Neural cell (in vitro differentiated cells): Measurements from ENCODE around the gene RPS4Y1. TPM values are rescaled to one million over a fixed set of nuclear protein-coding genes. Genes with fewer than 3 reads are reported as not detected.

Experiments used
- H2AFZ ChIP-seq: fragments of 200-600, 300-800 bp; sonication (generic), shearing (Covaris generic); 2 replicates; pipeline ENCODE4 v1.6.0; 2014; ENCODE audit warnings: low read depth, mild to moderate bottlenecking, antibody characterized with exemption, low read length, moderate library complexity
- H3F3A ChIP-seq: fragments of 200-600 bp; shearing (Covaris generic); 2 replicates; pipeline ENCODE4 v1.6.1; 2016; ENCODE audit warnings: mild to moderate bottlenecking, moderate library complexity, mixed read lengths, antibody characterized with exemption, low read length; ENCODE audit not compliant: insufficient read depth, poor library complexity, severe bottlenecking
- H3K27ac ChIP-seq: fragments of 200-600, 300-800 bp; sonication (generic), shearing (Covaris generic); 2 replicates; pipeline ENCODE4 v1.5.1; 2014; ENCODE audit warnings: mild to moderate bottlenecking, low read length, moderate library complexity
- H3K27me3 ChIP-seq: fragments of 300-800, 200-600 bp; sonication (generic), shearing (Covaris generic); 2 replicates; pipeline ENCODE4 v1.6.0; 2014; ENCODE audit warnings: mild to moderate bottlenecking, low read depth, low read length, moderate library complexity; ENCODE audit not compliant: insufficient read depth
- H3K36me3 ChIP-seq: fragments of 300-800, 200-600 bp; sonication (generic), shearing (Covaris generic); 2 replicates; pipeline ENCODE4 v1.5.1; 2014; ENCODE audit warnings: mild to moderate bottlenecking, antibody characterized with exemption, low read length, moderate library complexity; ENCODE audit not compliant: insufficient read depth
- H3K4me2 ChIP-seq: fragments of 300-800, 200-600 bp; sonication (generic), shearing (Covaris generic); 2 replicates; pipeline ENCODE4 v1.6.0; 2014; ENCODE audit warnings: mild to moderate bottlenecking, low read length
- H3K4me3 ChIP-seq: fragments of 300-800, 200-600 bp; sonication (generic), shearing (Covaris generic); 2 replicates; pipeline ENCODE4 v1.5.1; 2014; ENCODE audit warnings: mild to moderate bottlenecking, low read length, moderate library complexity
- H3K79me2 ChIP-seq: fragments of 200-600 bp; shearing (Covaris generic); replicated peaks from 2 replicates; pipeline ENCODE4 v1.6.0; 2014; ENCODE audit warnings: mild to moderate bottlenecking, low read length, moderate library complexity; ENCODE audit not compliant: insufficient read depth
- H3K9ac ChIP-seq: fragments of 300-800, 200-600 bp; sonication (generic), shearing (Covaris generic); 2 replicates; pipeline ENCODE4 v1.6.1; 2016; ENCODE audit warnings: mild to moderate bottlenecking, low read length, mixed read lengths
- H3K9me2 ChIP-seq: fragments of 200-600 bp; shearing (Covaris generic); 2 replicates; pipeline ENCODE4 v1.6.1; 2016; ENCODE audit warnings: mild to moderate bottlenecking, low read length, mixed read lengths; ENCODE audit not compliant: insufficient read depth
- H3K9me3 ChIP-seq: fragments of 200-600, 300-800 bp; sonication (generic), shearing (Covaris generic); 2 replicates; pipeline ENCODE4 v1.6.1; 2016; ENCODE audit warnings: mild to moderate bottlenecking, mixed run types, low read length, moderate library complexity, mixed read lengths
- H4K20me1 ChIP-seq: fragments of 200-600 bp; shearing (Covaris generic); 2 replicates; pipeline ENCODE4 v1.6.1; 2016; ENCODE audit warnings: mild to moderate bottlenecking, mixed run types; ENCODE audit not compliant: insufficient read depth
- EZH2 ChIP-seq: fragments of 200-600, 300-800 bp; shearing (Covaris generic), sonication (generic); IDR thresholded peaks from 2 replicates; pipeline ENCODE4 v1.6.1; 2014; ENCODE audit warnings: antibody characterized with exemption, low read length, borderline replicate concordance, mild to moderate bottlenecking; ENCODE audit not compliant: insufficient read depth, poor library complexity, severe bottlenecking
- MXI1 ChIP-seq: fragments of 450-650 bp; conservative IDR thresholded peaks from 2 replicates; pipeline ENCODE4 v1.6.1; 2014; ENCODE audit warnings: antibody characterized with exemption, mild to moderate bottlenecking; ENCODE audit not compliant: poor library complexity, severe bottlenecking
- POLR2AphosphoS5 ChIP-seq: IDR thresholded peaks from 2 replicates; pipeline ENCODE4 v1.6.1; 2012
- RAD21 ChIP-seq: fragments of 450-650 bp; conservative IDR thresholded peaks from 2 replicates; pipeline ENCODE4 v1.6.1; 2014; ENCODE audit warnings: antibody characterized with exemption, mild to moderate bottlenecking, moderate library complexity
- SMC3 ChIP-seq: fragments of 450-650 bp; conservative IDR thresholded peaks from 2 replicates; pipeline ENCODE4 v1.6.1; 2014; ENCODE audit warnings: antibody characterized with exemption, mild to moderate bottlenecking, moderate library complexity; ENCODE audit not compliant: poor library complexity
- TAF1 ChIP-seq: IDR thresholded peaks from 2 replicates; pipeline ENCODE4 v1.6.1; 2012; ENCODE audit warnings: low read depth
- polyA plus RNA-seq: library from polyadenylated mRNA; depleted of rRNA; stranded (reverse); fragments of >200 nt; gene quantifications from 2 replicates; pipeline ENCODE4 v1.2.3, GENCODE V29; 2014
- small RNA-seq, 3 experiments: library from RNA; depleted of rRNA; stranded (forward); fragments of <200 nt; gene quantifications; one replicate each; pipeline ENCODE3, GENCODE V24; 2012

The RPS4Y1 gene
- polyA plus RNA-seq, 1 donor from 2014 or later = 224 TPM

DNA sequence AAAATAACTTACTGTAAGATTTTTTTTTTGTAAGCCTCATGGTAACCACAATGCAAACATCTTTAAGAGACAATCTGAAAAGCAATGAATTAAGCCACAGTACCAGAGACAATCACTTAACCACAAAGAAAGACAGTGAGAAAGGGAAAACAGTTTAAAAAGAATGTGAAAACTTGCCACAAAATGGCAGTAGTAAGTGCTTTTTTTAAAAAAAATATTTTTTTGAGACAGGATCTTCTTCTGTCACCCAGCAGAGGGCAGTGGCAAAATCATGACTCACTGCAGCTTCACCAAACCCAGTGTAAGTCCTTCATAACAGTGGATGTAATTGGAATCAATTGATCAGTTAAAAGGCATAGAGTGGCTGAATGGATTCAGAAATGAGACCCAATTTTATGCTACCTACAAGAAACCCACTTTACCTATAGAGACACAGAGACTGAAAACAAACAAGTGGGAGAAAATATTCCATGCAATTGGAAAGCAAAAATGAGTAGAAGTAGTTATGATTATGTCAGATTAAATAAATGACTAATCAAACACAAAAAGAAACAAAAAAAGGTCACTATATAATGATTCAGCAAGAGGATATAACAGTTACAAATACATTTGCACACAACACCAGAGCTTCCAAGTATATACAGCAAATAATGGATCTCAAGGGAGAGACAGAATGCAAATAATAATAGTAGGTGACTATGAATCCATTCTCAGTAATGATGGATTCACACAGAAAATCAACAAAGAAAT, 71.8 kb downstream of the RPS4Y1 start:
- no peak overlapping the region for H3K27ac ChIP-seq
- no peak overlapping the region for H3K9ac ChIP-seq
- no peak overlapping the region for H3K4me2 ChIP-seq
- no peak for TF ChIP-seq RAD21
- no peak for TF ChIP-seq EZH2
- no peak for TF ChIP-seq SMC3
- TF ChIP-seq MXI1 = no peak
- TF ChIP-seq POLR2AphosphoS5 = no peak
- TF ChIP-seq TAF1 = no peak
- H2AFZ ChIP-seq = no peak overlapping the region
- H3K79me2 ChIP-seq = no peaks in the 10 kb centered on the region
- H3K9me3 ChIP-seq = no peaks in the 10 kb centered on the region
- H3F3A ChIP-seq = no peaks in the 10 kb centered on the region
- H3K9me2 ChIP-seq = no peaks in the 10 kb centered on the region
- no peak overlapping the region for H3K4me3 ChIP-seq
- H4K20me1 ChIP-seq = no peaks in the 10 kb centered on the region
- H3K36me3 ChIP-seq = no peaks in the 10 kb centered on the region
- no peaks in the 10 kb centered on the region for H3K27me3 ChIP-seq

Small RNAs within 50 kb of the gene (small RNA-seq; reads per million reads assigned to genes)
- gene TOMM22P2 = 0 reads per million in 3 experiments

Other genes starting within 250 kb of the RPS4Y1 start
- 1.6 TPM in 1 of 2 replicates, not detected in the other for gene SRY, start 53.9 kb upstream of the RPS4Y1 start, polyA plus RNA-seq
- 12.9 and 15.5 TPM in 2 replicates for gene ZFY, start 93.8 kb downstream of the RPS4Y1 start, polyA plus RNA-seq